ENCODE results near the gene PALMD. TPM values are rescaled to one million over a fixed set of nuclear protein-coding genes. Genes with fewer than 3 reads are reported as not detected.

PALMD gene
- total RNA-seq, 2 experiments from 2014 or later, result not detected

DNA sequence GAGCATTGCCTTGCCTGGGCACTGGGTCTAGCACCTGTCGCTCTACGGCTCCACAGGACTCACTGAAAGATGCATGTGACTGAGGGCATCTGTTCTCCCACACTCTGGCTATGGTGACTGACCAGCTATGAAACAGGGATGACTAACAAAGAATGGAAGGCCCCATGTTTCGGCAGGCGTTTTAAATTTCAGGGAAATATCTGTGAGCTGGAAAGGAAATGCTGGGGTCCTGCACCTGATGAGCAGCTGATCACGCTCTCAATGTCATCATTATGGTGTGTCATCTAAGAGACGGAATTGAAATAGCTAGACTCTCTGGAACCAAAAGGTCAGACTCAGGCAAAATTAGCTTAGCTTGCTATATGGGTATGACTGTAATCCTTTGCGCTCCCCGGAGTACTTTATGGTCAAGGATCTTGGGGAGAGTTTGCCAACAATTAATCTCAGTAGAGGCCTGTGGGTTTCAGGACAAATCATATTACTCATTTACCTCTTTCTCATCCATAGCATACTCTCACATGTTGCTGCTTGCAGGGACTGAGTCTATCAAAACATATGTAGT lies 24.5 kb upstream of the PALMD start:
- Mint-ChIP-seq H3K4me1 (ENCODE audit: low read depth) (no peaks in the 10 kb centered on the region), H3K27me3 (peaks cover 2% of the 10 kb centered on the region), H3K4me3 (no peak overlapping the region), H3K36me3 (ENCODE audit: low read depth) (no peaks in the 10 kb centered on the region), H3K27ac (no peak overlapping the region), H3K9me3 (no peaks in the 10 kb centered on the region)
- no peak for ATAC-seq
- ChIA-PET CTCF (no interaction called here), POLR2A (no interaction called here)
- TF ChIP-seq, protein P1, sequence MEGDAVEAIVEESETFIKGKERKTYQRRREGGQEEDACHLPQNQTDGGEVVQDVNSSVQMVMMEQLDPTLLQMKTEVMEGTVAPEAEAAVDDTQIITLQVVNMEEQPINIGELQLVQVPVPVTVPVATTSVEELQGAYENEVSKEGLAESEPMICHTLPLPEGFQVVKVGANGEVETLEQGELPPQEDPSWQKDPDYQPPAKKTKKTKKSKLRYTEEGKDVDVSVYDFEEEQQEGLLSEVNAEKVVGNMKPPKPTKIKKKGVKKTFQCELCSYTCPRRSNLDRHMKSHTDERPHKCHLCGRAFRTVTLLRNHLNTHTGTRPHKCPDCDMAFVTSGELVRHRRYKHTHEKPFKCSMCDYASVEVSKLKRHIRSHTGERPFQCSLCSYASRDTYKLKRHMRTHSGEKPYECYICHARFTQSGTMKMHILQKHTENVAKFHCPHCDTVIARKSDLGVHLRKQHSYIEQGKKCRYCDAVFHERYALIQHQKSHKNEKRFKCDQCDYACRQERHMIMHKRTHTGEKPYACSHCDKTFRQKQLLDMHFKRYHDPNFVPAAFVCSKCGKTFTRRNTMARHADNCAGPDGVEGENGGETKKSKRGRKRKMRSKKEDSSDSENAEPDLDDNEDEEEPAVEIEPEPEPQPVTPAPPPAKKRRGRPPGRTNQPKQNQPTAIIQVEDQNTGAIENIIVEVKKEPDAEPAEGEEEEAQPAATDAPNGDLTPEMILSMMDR (IDR thresholded peaks at IDR 0.05), result no peak
- DNase-seq, result no peak
- intact Hi-C loops (cut with micrococcal nuclease), result no loop called here

DNA sequence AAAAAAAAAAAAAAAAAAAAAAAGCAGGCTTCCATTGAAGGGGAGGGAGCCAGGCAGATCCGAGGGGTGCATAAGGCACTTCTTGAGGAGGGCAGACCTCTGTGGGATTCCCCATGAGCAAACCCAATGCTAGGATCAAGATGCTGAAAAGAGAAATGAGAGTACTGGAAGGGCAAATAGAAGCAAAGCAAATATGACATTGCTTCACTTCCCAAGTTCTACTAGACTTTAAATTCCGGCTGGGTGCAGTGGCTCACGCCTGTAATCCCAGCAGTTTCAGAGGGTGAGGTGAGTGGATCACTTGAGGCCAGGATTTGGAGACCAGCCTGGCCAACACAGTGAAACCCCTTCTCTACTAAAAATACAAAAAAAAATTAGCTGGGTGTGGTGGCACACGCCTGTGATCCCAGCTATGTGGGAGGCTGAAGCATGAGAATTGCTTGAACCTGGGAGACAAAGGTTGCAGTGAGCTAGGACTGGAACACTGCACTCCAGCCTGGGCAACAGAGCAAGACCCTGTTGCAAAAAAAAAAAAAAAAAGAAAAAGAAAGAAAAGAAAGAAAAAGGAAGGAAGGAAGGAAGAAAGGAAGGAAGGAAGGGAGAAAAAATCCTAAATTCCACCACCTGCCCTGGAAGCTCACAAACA lies 23.1 kb upstream of the PALMD start:
- CTCF ChIA-PET, result no interaction called here
- no peak for ATAC-seq
- H3K9me3 Mint-ChIP-seq, result no peaks in the 10 kb centered on the region
- TF ChIP-seq, protein P1 (IDR thresholded peaks at IDR 0.05), result no peak
- H3K27me3 Mint-ChIP-seq, result peaks cover 2% of the 10 kb centered on the region
- no peak overlapping the region for H3K27ac Mint-ChIP-seq
- no peaks in the 10 kb centered on the region for H3K4me1 Mint-ChIP-seq (ENCODE audit: low read depth)
- POLR2A ChIA-PET, result no interaction called here
- H3K4me3 Mint-ChIP-seq, result no peak overlapping the region
- no peak for DNase-seq
- H3K36me3 Mint-ChIP-seq (ENCODE audit: low read depth), result no peaks in the 10 kb centered on the region
- intact Hi-C loops (cut with micrococcal nuclease), result no loop called here

DNA sequence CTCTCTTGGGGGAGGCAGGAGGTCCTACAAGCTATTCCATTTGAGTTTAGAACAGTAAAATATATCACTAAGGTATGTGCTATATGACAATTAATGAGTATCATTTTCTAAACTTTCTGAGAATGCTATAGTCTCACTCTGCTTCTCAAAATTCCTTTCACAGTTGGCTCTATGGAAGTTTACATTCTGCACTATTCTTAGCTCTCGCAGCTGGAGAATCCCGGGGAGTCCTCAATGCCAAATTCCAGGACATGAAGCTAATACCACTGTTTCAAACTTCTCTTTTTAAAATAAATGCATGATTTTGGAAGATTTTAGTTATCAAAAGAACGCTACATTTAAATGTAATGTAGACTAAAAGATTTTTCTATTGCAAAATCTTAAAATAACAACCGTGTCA lies 22.4 kb upstream of the PALMD start:
- intact Hi-C loops (cut with micrococcal nuclease), result no loop called here
- Mint-ChIP-seq H3K9me3 (no peaks in the 10 kb centered on the region), H3K4me3 (no peak overlapping the region), H3K36me3 (ENCODE audit: low read depth) (no peaks in the 10 kb centered on the region), H3K27me3 (peaks cover 2% of the 10 kb centered on the region), H3K4me1 (ENCODE audit: low read depth) (no peaks in the 10 kb centered on the region), H3K27ac (no peak overlapping the region)
- ChIA-PET POLR2A (no interaction called here), CTCF (no interaction called here)
- DNase-seq (no peak), ATAC-seq (no peak)
- TF ChIP-seq, protein P1 (IDR thresholded peaks at IDR 0.05), result no peak

DNA sequence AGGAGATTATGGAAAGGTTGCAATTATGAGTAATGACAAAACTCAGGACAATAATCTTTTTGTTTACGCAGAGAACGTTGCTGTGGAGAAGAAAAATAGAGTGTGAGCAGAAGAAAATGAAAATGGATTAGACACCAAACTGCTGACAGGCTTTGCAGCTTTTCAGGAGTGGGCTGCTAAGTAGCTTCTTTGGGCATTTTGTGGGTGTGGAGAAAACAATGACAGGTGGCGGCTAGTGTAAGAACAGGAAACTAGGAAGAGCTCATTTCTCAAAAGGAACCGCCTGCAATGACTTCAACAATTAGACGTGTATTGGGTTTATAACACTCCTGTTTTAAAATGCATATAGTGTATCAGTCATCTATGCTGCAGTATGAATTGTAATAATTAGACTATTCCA lies 18.3 kb upstream of the PALMD start:
- intact Hi-C loops (cut with micrococcal nuclease), result no loop called here
- no peaks in the 10 kb centered on the region for H3K4me1 Mint-ChIP-seq (ENCODE audit: low read depth)
- CTCF ChIA-PET, result no interaction called here

DNA sequence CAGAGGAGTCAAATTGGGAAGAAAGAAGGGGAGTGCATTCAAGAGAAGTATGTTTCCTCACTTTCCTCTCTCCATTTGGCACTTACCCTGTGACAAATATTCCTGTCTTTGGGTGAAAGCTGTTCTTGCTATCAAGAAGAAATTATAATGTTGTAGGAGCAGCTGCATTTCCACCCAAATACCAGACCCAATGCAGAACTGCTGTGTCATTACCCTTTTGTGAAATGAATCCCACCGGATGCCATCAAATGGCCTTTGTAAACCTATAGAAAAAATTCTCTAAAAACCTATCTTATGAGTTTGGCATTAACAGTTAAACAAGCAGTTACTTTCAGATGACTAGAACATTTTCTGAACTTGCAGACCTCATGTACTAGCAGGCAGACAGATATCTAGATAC lies 16.7 kb upstream of the PALMD start:
- no peaks in the 10 kb centered on the region for H3K27me3 Mint-ChIP-seq
- ChIA-PET POLR2A (no interaction called here), CTCF (no interaction called here)
- DNase-seq (no peak), ATAC-seq (no peak)
- TF ChIP-seq, protein P1 (IDR thresholded peaks at IDR 0.05), result no peak
- no peaks in the 10 kb centered on the region for H3K9me3 Mint-ChIP-seq
- intact Hi-C loops (cut with micrococcal nuclease), result no loop called here
- H3K36me3 Mint-ChIP-seq (ENCODE audit: low read depth), result no peaks in the 10 kb centered on the region
- no peaks in the 10 kb centered on the region for H3K4me1 Mint-ChIP-seq (ENCODE audit: low read depth)
- no peak overlapping the region for H3K4me3 Mint-ChIP-seq
- no peak overlapping the region for H3K27ac Mint-ChIP-seq

More for the DNA sequence above, 18.3 kb upstream of the PALMD start:
- H3K27ac Mint-ChIP-seq, result no peak overlapping the region
- no peak for ATAC-seq
- DNase-seq, result no peak
- H3K4me3 Mint-ChIP-seq, result no peak overlapping the region
- TF ChIP-seq, protein P1 (IDR thresholded peaks at IDR 0.05), result no peak
- H3K27me3 Mint-ChIP-seq, result no peaks in the 10 kb centered on the region
- no peaks in the 10 kb centered on the region for H3K9me3 Mint-ChIP-seq
- POLR2A ChIA-PET, result no interaction called here
- no peaks in the 10 kb centered on the region for H3K36me3 Mint-ChIP-seq (ENCODE audit: low read depth)
